HL-60/S4 treated with retinoic acid at 250 ng/mL for 4 days and 3 days (cell line): Measurements from ENCODE around the gene CTAGE4.
"Not testable (repeated sequence)": the region's sequence is repeated elsewhere in the genome, so short reads cannot be mapped to it uniquely, and the experiment has no call there.

Source experiments
- in situ Hi-C: fragments of 300-500 bp; cut with MboI; formaldehyde crosslinking; loops from 2 replicates; pipeline ENCODE4 v1.7.0; 2022; ENCODE audit warnings: low sequenced_read_pairs

CTAGE4 gene

GRCh38 chr7:144183166-144183565, at the start of gene CTAGE4:
CTAGE4 (plus strand) TSS chr7:144183466; CDS start chr7:144183504, 38 bp downstream.
- in situ Hi-C loops: not testable (repeated sequence)

GRCh38 chr7:144134116-144134515, 49.1 kb upstream of the CTAGE4 start:
- in situ Hi-C loops: no loop called here

GRCh38 chr7:144137501-144137900, 45.8 kb upstream of the CTAGE4 start:
- in situ Hi-C loops: no loop called here

GRCh38 chr7:144142187-144142586, 41.1 kb upstream of the CTAGE4 start:
- in situ Hi-C loops: no loop called here

- in situ Hi-C loops: no loop called here
Measured at GRCh38 chr7:144144426-144144825, 38.8 kb upstream of the CTAGE4 start.

GRCh38 chr7:144148224-144148827, 34.9 kb upstream of the CTAGE4 start:
- in situ Hi-C loops: no loop called here

- in situ Hi-C loops: no loop called here
Measured at GRCh38 chr7:144158861-144159260, 24.4 kb upstream of the CTAGE4 start.

GRCh38 chr7:144164784-144165183, 18.5 kb upstream of the CTAGE4 start:
- in situ Hi-C loops: no loop called here

- in situ Hi-C loops: not testable (repeated sequence)
Measured at GRCh38 chr7:144171594-144172350, 11.5 kb upstream of the CTAGE4 start.

GRCh38 chr7:144174613-144175012, 8.7 kb upstream of the CTAGE4 start:
- in situ Hi-C loops: no loop called here

GRCh38 chr7:144178380-144179164, 4.7 kb upstream of the CTAGE4 start:
- in situ Hi-C loops: not testable (repeated sequence)

- in situ Hi-C loops: not testable (repeated sequence)
Measured at GRCh38 chr7:144179165-144179479, 4.1 kb upstream of the CTAGE4 start.

GRCh38 chr7:144187848-144188247, 4.6 kb downstream of the CTAGE4 start:
- in situ Hi-C loops: not testable (repeated sequence)

GRCh38 chr7:144188578-144189171, 5.4 kb downstream of the CTAGE4 start:
- in situ Hi-C loops: not testable (repeated sequence)

- in situ Hi-C loops: not testable (repeated sequence)
Measured at GRCh38 chr7:144193782-144194181, 10.5 kb downstream of the CTAGE4 start.

GRCh38 chr7:144194453-144194852, 11.2 kb downstream of the CTAGE4 start:
- in situ Hi-C loops: not testable (repeated sequence)

GRCh38 chr7:144195212-144195872, 12.1 kb downstream of the CTAGE4 start, which contains the start of gene ARHGEF35:
ARHGEF35 (minus strand) TSS chr7:144195833; CDS start chr7:144188383, 7,450 bp downstream.
- in situ Hi-C loops: not testable (repeated sequence)

GRCh38 chr7:144198934-144199333, 15.7 kb downstream of the CTAGE4 start:
- in situ Hi-C loops: not testable (repeated sequence)

GRCh38 chr7:144201978-144202377, 18.7 kb downstream of the CTAGE4 start:
- in situ Hi-C loops: not testable (repeated sequence)

GRCh38 chr7:144203086-144203485, 19.8 kb downstream of the CTAGE4 start:
- in situ Hi-C loops: not testable (repeated sequence)

GRCh38 chr7:144205306-144205705, 22.0 kb downstream of the CTAGE4 start:
- in situ Hi-C loops: not testable (repeated sequence)
